Upper lobe of right lung (tissue), 1 donor: Measurements from ENCODE around the gene HOXB1. TPM values are rescaled to one million over a fixed set of nuclear protein-coding genes. Genes with fewer than 3 reads are reported as not detected.

Experiments used
- ATAC-seq: fragments of 200-7000 bp; cut with Tn5 transposase; one replicate; pipeline ENCODE4 v1.9.1; 2020; ENCODE audit warnings: mild to moderate bottlenecking, moderate library complexity
- DNase-seq: peaks from one replicate; pipeline ENCODE4 v3.0.0-alpha.2; 2020
- H3K27ac ChIP-seq: fragments of 200-600 bp; one replicate; pipeline ENCODE4 v1.8.0; 2022
- H3K27me3 ChIP-seq: fragments of 200-600 bp; one replicate; pipeline ENCODE4 v1.8.0; 2022; ENCODE audit warnings: mild to moderate bottlenecking
- H3K36me3 ChIP-seq: fragments of 200-600 bp; one replicate; pipeline ENCODE4 v1.8.0; 2022
- H3K4me1 ChIP-seq: fragments of 200-600 bp; one replicate; pipeline ENCODE4 v1.8.0; 2022
- H3K4me3 ChIP-seq: fragments of 200-600 bp; one replicate; pipeline ENCODE4 v1.8.0; 2022; ENCODE audit warnings: mild to moderate bottlenecking
- H3K9me3 ChIP-seq: fragments of 200-600 bp; one replicate; pipeline ENCODE4 v1.8.0; 2022
- intact Hi-C: fragments of 100-400 bp; cut with DNase I; formaldehyde crosslinking; loops from one replicate; pipeline ENCODE4 v1.11.0; 2022
- long read RNA-seq: library from polyadenylated mRNA; unstranded; transcript quantifications from one replicate; pipeline ENCODE4 v2.0.0, GENCODE V29; 2021
- total RNA-seq: library from RNA; stranded (reverse); fragmentation: NEBNext Ultra II Directional; extraction: Animal tissue kit (Norgen Biotek cat#: 25700); gene quantifications from one replicate; pipeline ENCODE4 v1.2.1, GENCODE V29; 2021
- TF ChIP-seq, protein P1 (sequence below): fragments of 200-600 bp; IDR thresholded peaks from one replicate; pipeline ENCODE4 v1.8.0; 2022; ENCODE audit warnings: antibody characterized with exemption
- donor health status: DM: no; HTN: yes; CAD: no; lungs with severe emphysema.

The HOXB1 gene
- not detected for total RNA-seq
- long read RNA-seq: 0 reads

DNA sequence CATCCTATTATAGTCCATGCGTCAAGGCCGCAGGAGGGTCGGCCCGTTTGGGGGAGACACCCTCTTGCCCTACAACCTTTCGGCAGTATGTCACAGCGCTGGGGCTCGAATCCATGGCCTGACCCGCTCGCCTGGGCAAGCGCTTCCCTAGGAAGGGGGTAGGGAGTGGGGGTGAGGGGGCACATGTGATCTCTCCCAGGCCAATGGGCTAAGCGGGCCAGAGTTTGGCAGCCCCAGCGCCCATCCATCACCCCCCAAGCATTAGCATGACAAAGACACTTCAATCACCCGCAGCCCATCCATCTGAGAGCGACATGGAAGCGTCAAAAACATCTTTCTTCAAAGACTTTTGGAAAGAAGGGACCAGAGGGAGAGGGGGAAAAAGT, at the start of gene HOXB1:
HOXB1 (minus strand) TSS at position 125 of the 386 bp plus-strand sequence; CDS start at position 18, 107 bp downstream.
- intact Hi-C loops: no loop called here
- Histone ChIP-seq H3K27ac (no peak within 1 kb of the TSS), H3K36me3 (no peaks in the 10 kb centered on the region), H3K4me1 (peaks cover 5% of the 10 kb centered on the region), H3K4me3 (no peak within 1 kb of the TSS), H3K27me3 (peaks cover 37% of the 10 kb centered on the region), H3K9me3 (no peaks in the 10 kb centered on the region)
- DNase-seq (no peak), ATAC-seq (peak; percentile 16)
- TF ChIP-seq, protein P1, sequence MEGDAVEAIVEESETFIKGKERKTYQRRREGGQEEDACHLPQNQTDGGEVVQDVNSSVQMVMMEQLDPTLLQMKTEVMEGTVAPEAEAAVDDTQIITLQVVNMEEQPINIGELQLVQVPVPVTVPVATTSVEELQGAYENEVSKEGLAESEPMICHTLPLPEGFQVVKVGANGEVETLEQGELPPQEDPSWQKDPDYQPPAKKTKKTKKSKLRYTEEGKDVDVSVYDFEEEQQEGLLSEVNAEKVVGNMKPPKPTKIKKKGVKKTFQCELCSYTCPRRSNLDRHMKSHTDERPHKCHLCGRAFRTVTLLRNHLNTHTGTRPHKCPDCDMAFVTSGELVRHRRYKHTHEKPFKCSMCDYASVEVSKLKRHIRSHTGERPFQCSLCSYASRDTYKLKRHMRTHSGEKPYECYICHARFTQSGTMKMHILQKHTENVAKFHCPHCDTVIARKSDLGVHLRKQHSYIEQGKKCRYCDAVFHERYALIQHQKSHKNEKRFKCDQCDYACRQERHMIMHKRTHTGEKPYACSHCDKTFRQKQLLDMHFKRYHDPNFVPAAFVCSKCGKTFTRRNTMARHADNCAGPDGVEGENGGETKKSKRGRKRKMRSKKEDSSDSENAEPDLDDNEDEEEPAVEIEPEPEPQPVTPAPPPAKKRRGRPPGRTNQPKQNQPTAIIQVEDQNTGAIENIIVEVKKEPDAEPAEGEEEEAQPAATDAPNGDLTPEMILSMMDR: no peak

DNA sequence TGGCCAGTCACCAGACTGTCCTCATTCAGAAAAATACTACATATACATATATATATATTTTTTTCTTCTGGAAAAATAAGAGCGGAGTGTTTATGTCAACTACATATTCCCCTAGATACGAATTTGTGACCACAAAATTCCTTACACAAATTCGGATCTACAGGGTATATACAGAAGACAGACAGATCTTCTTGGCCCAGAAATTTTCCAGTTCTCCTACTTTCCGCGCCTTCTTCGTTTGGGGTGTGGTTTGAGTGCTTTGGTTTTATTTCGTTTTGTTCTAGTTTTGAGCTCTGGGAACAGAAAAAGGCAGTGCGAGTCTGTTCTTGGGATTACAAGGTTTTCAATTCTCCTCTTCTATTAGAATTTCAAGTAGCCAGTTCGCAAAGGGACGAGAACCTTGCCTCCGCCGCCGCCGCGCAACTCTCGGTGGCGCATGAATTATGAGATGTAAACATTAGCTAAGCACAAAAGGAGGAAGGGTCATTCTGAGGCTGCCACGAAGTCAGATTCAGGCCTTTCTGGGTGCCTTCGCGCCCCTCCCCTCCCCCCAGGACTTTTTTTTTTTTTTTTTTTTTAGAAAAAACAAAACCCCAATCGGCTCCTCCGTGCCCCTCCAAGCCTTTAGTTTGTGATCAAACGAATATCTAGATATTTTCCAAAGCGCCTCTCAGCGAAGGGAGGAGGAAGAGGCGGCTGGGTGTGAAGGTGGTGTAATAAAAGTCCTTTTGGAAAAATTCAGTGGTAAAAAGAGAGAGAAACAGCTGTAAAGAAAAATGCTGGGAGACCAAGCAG, 49.1 kb upstream of the HOXB1 start:
- TF ChIP-seq, protein P1: no peak
- ATAC-seq (no peak), DNase-seq (no peak)
- Histone ChIP-seq H3K27ac (peak overlapping the region; percentile 93), H3K27me3 (peaks cover 85% of the 10 kb centered on the region), H3K4me1 (peaks cover 8% of the 10 kb centered on the region), H3K4me3 (peak overlapping the region; percentile 59), H3K9me3 (no peaks in the 10 kb centered on the region), H3K36me3 (no peaks in the 10 kb centered on the region)
- intact Hi-C loops: no loop called here

DNA sequence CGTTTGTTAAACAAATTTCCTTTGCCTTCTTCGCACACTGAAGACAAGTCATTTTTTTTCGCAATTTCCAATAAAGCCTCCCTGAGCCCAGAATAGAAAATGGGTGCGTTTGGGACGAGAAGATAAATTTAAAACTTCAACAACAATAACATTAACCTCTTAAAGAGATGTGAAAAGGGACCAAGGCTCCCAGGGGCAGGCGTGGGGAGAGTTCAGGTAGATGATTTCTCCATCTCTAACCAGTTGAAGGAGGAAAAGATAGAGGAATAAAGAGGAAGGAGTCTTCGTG, 48.6 kb upstream of the HOXB1 start:
- no peak for ATAC-seq
- TF ChIP-seq, protein P1: no peak
- Histone ChIP-seq H3K27ac (peak overlapping the region; percentile 93), H3K27me3 (peaks cover 83% of the 10 kb centered on the region), H3K4me3 (peak overlapping the region; percentile 59), H3K36me3 (no peaks in the 10 kb centered on the region), H3K4me1 (peaks cover 6% of the 10 kb centered on the region), H3K9me3 (no peaks in the 10 kb centered on the region)
- intact Hi-C loops: no loop called here
- no peak for DNase-seq

DNA sequence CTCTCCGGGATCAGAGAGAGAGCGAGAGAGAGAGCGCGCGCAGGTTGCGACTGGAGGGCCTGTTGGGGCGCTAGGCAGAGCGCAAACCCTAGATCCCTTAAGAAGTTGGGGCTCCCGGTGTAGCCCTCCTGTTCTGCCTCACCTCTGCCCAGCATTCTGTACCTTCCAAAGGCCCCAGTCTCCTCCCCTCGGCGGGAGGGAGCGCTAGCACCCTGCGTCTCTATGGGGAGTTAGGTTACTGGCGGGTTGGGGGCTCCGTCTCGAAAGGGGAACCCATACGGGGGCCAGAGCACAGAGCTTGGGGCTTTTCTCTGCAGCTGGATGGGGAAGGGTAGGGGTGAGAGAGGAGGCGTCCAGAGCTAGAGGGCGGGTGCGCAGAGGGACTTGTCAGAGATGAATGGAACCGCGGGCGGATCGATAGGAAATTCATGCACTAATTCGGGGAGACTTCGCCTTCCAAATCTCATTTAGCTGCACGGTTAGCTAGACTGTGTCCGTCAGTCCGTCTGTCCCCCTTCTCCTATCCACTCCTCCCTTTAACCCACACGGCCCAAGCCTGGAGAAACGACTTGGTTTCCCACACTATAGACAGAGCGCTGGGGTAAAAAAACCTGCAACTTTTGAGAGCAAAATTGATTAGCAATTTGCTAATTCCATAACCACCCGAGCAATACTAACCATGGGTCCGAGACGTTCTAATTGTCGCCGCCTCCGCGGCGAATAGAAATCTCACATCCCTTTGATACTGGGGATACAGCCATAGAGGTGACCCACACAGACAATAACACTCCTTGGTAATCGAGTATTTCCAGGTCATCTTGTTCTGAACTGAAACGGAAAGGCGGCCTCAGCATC, 48.0 kb upstream of the HOXB1 start:
- H3K27me3 ChIP-seq: peaks cover 79% of the 10 kb centered on the region
- H3K27ac ChIP-seq: peak overlapping the region; percentile 93
- no peaks in the 10 kb centered on the region for H3K9me3 ChIP-seq
- DNase-seq (no peak), ATAC-seq (peak; percentile 15)
- intact Hi-C loops: no loop called here
- no peaks in the 10 kb centered on the region for H3K36me3 ChIP-seq
- TF ChIP-seq, protein P1: no peak
- H3K4me3 ChIP-seq: peak overlapping the region; percentile 59
- H3K4me1 ChIP-seq: peaks cover 6% of the 10 kb centered on the region

DNA sequence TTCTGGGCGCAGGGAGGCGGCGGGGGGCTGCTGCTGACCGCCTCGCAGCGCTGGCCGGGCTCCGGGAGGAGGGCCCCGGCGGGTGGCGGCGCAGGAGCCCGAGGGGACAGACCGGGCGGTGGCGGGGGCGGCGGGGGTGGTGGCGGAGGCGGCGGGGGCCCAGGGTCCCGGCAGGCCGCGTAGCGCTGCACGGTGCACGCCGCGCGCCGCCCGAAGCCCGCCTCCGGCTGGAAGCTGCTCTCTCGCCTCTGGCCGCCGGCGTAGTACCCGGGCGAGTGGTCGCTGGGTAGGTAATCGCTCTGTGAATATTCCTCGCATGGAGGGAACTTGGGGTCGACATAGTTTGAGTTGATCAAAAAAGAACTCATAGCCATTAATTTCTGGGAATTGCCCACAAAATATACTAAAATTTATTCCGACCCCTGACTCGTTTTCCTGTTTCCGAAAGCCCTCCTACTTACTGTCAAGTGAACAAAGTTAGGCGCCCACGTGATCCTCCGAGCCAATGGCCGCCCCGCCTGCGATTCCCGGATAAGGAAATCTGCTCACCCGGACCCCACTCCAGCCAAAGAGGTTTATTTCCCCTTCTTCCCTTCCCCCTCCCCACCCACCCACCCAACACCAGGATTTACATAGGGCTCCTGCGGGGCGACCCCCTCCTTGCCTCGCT, 47.3 kb upstream of the HOXB1 start, which contains the start of gene HOXB4:
HOXB4 (minus strand) TSS at position 405 of the 670 bp plus-strand sequence; CDS start at position 374, 31 bp downstream.
- intact Hi-C loops: no loop called here
- H3K4me1 ChIP-seq: peaks cover 6% of the 10 kb centered on the region
- peak; percentile 55 for ATAC-seq
- DNase-seq: no peak
- TF ChIP-seq, protein P1: no peak
- H3K27ac ChIP-seq: peak within 1 kb of the TSS; percentile 93
- H3K36me3 ChIP-seq: no peaks in the 10 kb centered on the region
- H3K27me3 ChIP-seq: peaks cover 79% of the 10 kb centered on the region
- H3K4me3 ChIP-seq: peak within 1 kb of the TSS; percentile 59
- H3K9me3 ChIP-seq: no peaks in the 10 kb centered on the region
